Middle frontal gyrus (tissue), 1 donor: Measurements from ENCODE around the gene GPR160.
"Not testable (repeated sequence)": the region's sequence is repeated elsewhere in the genome, so short reads cannot be mapped to it uniquely, and the experiment has no call there.

ENCODE experiments used
- DNase-seq: peaks from one replicate; pipeline ENCODE4 v3.0.0-alpha.2; 2015; ENCODE audit warnings: low spot score; ENCODE audit errors: extremely low spot score

Gene GPR160

GRCh38 chr3:170111147-170111771 lies 73.5 kb downstream of the GPR160 start:
- no peak for DNase-seq

- DNase-seq, result not testable (repeated sequence)
Observed at GRCh38 chr3:170114165-170114564, 76.4 kb downstream of the GPR160 start.

GRCh38 chr3:170117134-170117533 lies 79.3 kb downstream of the GPR160 start:
- no peak for DNase-seq

GRCh38 chr3:170128259-170128976 lies 90.6 kb downstream of the GPR160 start:
- DNase-seq, result no peak

GRCh38 chr3:170128977-170129431 lies 91.2 kb downstream of the GPR160 start:
- no peak for DNase-seq

GRCh38 chr3:170130532-170130931 lies 92.7 kb downstream of the GPR160 start:
- no peak for DNase-seq

GRCh38 chr3:170132335-170132734 lies 94.5 kb downstream of the GPR160 start:
- no peak for DNase-seq
